BE2C (cell line): ENCODE results near the gene PCDHA7.

Source experiments
- DNase-seq: peaks from one replicate; pipeline ENCODE4 v3.0.0-alpha.2; 2020
- H3K27me3 ChIP-seq: fragments of 250-450 bp; sonication (Bioruptor Pico); 2 replicates; pipeline ENCODE4 v1.5.1; 2020; ENCODE audit warnings: mild to moderate bottlenecking
- H3K36me3 ChIP-seq: fragments of 250-450 bp; sonication (Bioruptor Pico); 2 replicates; pipeline ENCODE4 v1.5.1; 2020; ENCODE audit warnings: mild to moderate bottlenecking
- H3K4me1 ChIP-seq: fragments of 250-450 bp; sonication (Bioruptor Pico); 2 replicates; pipeline ENCODE4 v1.5.1; 2020
- H3K4me3 ChIP-seq: 2 replicates; pipeline ENCODE4 v1.5.1; 2011; ENCODE audit warnings: low read depth, low read length
- H3K9me3 ChIP-seq: fragments of 250-450 bp; sonication (Bioruptor Pico); 2 replicates; pipeline ENCODE4 v1.5.1; 2020
- CTCF ChIP-seq: IDR thresholded peaks from 2 replicates; pipeline ENCODE4 v1.5.1; 2012; ENCODE audit warnings: mild to moderate bottlenecking, low read depth, low read length

The PCDHA7 gene

DNA sequence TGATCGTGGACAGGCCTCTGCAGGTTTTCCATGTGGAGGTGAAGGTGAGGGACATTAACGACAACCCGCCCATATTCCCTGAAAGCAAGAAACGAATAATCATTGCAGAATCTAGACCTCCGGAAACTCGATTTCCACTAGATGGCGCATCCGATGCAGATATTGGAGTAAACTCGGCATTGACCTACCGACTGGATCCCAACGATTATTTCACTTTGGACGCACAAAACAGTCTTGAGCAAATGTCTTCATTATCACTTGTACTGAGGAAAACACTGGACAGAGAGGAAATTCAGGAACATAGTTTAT, 48.5 kb downstream of the PCDHA7 start:
- H3K4me1 ChIP-seq = no peaks in the 10 kb centered on the region
- TF ChIP-seq CTCF = peak; percentile 81
- H3K9me3 ChIP-seq = no peaks in the 10 kb centered on the region
- DNase-seq = peak; percentile 78
- no peak overlapping the region for H3K4me3 ChIP-seq
- H3K27me3 ChIP-seq = no peaks in the 10 kb centered on the region
- no peaks in the 10 kb centered on the region for H3K36me3 ChIP-seq

DNA sequence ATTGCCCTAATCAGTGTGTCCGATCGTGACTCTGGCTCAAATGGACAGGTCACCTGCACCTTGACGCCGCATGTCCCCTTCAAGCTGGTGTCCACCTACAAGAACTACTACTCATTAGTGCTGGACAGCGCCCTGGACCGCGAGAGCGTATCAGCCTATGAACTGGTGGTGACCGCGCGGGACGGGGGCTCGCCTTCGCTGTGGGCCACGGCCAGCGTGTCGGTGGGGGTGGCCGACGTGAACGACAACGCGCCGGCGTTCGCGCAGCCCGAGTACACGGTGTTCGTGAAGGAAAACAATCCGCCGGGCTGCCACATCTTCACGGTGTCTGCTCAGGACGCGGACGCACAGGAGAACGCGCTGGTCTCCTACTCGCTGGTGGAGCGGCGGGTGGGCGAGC, 49.3 kb downstream of the PCDHA7 start:
- Histone ChIP-seq H3K36me3 (no peaks in the 10 kb centered on the region), H3K4me1 (no peaks in the 10 kb centered on the region), H3K4me3 (no peak overlapping the region), H3K27me3 (no peaks in the 10 kb centered on the region), H3K9me3 (no peaks in the 10 kb centered on the region)
- no peak for DNase-seq
- TF ChIP-seq CTCF = no peak

DNA sequence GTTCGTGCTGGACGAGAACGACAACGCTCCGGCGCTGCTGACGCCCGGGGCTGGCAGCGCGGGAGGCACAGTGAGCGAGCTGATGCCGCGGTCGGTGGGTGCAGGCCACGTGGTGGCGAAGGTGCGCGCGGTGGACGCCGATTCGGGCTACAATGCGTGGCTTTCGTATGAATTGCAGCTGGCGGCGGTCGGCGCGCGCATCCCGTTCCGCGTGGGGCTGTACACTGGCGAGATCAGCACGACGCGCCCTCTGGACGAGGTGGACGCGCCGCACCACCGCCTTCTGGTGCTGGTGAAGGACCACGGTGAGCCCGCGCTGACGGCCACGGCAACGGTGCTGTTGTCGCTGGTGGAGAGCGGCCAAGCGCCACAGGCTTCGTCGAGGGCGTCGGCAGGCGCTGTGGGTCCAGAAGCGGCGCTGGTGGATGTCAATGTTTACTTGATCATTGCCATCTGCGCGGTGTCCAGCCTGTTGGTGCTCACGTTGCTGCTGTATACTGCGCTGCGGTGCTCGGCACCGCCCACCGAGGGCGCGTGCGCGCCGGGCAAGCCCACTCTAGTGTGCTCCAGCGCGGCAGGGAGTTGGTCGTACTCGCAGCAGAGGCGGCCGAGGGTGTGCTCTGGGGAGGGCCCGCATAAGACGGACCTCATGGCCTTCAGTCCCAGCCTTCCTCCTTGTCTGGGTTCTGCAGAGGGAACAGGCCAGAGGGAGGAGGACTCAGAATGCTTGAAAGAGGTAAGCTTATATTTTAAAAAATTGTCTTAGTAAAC, 50.0 kb downstream of the PCDHA7 start:
- no peak for TF ChIP-seq CTCF

More for the DNA sequence above, 50.0 kb downstream of the PCDHA7 start:
- Histone ChIP-seq H3K36me3 (no peaks in the 10 kb centered on the region), H3K4me3 (no peak overlapping the region), H3K9me3 (no peaks in the 10 kb centered on the region), H3K4me1 (no peaks in the 10 kb centered on the region), H3K27me3 (no peaks in the 10 kb centered on the region)
- no peak for DNase-seq
